ENCODE measurements around the gene A3GALT2.

Gene A3GALT2

DNA sequence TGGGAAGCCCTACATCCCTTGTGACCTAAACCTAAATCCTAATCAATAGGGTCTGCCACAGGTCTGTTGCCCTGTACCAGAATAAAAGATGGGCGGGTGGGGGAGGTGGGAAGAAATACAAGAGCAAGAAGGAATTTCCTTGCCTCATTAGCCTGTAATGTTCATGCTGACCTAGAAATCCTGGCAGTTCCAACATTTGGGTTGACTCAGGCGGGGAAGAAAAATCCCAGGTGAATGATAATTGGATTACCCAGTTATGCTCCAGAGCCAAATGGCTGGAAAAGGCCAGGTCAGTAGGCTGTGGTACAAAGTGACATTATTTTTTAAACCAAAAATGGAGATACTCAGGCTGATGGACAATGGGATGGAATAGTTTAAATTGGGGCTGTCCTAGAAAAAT is 27.3 kb upstream of the A3GALT2 start:
- DNase-seq (ENCODE audit: low read depth): no peak
- peak overlapping the region; percentile 87 for H3K4me3 ChIP-seq (ENCODE audit: low read depth, low read length)
- TF ChIP-seq, protein P1, sequence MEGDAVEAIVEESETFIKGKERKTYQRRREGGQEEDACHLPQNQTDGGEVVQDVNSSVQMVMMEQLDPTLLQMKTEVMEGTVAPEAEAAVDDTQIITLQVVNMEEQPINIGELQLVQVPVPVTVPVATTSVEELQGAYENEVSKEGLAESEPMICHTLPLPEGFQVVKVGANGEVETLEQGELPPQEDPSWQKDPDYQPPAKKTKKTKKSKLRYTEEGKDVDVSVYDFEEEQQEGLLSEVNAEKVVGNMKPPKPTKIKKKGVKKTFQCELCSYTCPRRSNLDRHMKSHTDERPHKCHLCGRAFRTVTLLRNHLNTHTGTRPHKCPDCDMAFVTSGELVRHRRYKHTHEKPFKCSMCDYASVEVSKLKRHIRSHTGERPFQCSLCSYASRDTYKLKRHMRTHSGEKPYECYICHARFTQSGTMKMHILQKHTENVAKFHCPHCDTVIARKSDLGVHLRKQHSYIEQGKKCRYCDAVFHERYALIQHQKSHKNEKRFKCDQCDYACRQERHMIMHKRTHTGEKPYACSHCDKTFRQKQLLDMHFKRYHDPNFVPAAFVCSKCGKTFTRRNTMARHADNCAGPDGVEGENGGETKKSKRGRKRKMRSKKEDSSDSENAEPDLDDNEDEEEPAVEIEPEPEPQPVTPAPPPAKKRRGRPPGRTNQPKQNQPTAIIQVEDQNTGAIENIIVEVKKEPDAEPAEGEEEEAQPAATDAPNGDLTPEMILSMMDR (IDR thresholded peaks at IDR 0.05; ENCODE audit: low read depth, low read length, missing control alignments): no peak

DNA sequence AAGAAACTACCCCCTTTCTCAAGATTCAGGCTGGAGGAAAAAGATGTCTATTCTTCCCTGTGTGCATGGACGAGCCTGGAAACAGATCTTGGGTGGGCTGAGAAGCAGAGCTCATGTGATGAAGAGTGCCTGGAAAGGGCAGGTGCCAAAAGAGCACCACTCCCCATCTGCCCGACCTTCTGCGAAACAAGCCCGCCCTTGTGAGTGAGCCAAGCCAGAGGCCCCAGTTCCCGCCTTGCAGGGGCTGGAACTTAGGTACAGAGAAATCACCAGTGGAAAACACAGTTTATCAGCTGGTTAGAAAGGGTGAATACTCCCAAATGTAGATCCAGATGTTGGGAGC is 26.7 kb upstream of the A3GALT2 start:
- no peak for DNase-seq (ENCODE audit: low read depth)
- TF ChIP-seq, protein P1 (IDR thresholded peaks at IDR 0.05; ENCODE audit: low read depth, low read length, missing control alignments): no peak
- no peak overlapping the region for H3K4me3 ChIP-seq (ENCODE audit: low read depth, low read length)

DNA sequence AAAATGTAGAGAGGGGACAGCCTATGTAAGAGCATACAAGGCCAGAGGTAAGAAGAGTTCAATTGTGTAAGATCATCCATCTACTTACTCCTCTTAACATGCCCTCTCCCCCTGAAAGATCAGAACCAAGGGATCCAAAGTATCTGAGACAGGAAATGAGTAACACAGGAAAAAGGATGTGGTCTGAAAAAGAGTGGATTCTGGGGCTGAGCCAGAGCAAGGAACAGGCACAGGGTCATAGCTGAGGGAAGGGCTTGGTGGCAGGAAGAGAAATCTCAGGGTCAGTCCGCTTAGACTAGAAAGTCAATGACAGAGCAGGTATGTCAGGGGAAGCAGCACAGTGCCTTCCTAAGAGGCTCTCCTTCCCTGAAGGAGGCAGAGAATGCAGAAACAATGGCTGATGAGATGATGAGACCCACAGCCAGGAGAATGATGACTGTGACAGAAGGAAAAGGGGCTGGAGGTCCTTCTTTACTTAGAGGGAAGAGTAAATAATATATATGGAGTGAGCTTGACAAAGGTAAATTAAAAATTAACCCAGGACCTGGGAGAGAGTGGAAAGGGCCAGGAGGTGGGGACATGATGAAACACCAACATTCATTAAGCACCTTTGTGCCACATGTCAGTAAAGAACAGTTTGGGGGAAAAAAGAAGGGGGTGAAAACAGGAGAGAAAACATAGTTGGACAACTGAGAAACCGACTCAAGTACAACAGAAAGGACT is 26.2 kb upstream of the A3GALT2 start:
- TF ChIP-seq, protein P1 (IDR thresholded peaks at IDR 0.05; ENCODE audit: low read depth, low read length, missing control alignments): no peak
- no peak overlapping the region for H3K4me3 ChIP-seq (ENCODE audit: low read depth, low read length)
- DNase-seq (ENCODE audit: low read depth): no peak

DNA sequence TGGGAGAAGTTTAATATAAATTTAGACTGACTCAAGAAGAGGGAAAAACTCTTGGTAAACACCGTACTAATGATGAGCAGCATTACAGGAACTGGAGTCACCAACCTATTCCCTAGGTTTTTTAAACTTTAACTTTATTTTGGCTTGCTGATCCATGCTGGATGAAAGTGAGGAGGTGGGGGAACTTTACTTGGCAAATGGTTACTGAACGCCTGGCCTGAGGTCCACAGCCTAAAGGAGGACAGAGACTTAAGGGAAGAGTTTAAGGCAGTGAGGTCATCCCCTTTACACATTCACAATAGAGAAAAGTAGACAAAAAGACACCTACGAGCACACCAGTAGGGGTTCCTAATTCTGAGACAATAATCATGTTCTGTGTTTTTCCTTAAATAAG is 25.6 kb upstream of the A3GALT2 start:
- TF ChIP-seq, protein P1 (IDR thresholded peaks at IDR 0.05; ENCODE audit: low read depth, low read length, missing control alignments): no peak
- no peak overlapping the region for H3K4me3 ChIP-seq (ENCODE audit: low read depth, low read length)
- DNase-seq (ENCODE audit: low read depth): no peak

DNA sequence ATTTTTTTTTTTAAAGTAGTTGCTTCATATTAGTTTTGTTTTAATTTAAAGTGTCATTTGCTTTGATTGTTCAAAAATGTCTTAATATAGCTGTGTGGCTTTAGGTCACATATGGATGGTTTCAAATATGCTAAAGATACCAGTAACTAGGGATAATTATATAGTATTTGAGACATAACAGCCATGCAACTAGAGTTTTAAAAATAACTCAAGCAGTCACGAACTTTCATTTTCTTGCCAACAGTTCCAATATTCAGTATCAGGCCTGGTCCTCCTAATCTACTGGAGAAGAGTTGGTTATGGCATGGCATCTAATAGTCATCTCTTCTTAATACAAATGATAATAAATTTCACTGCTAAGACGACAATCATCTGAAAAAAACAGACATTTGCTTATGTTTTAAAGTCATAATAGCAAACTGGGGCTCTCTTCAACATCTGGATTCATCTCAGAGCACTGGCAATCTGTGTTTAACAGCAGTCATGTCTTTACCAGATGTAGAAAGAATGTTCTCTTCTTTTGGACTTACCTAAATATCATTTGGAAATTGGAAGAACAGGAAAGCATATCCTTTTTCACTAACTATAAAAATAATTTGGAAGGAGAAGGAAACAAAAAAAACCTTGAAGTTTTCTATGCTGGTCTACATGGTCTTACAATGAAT is 24.1 kb upstream of the A3GALT2 start:
- TF ChIP-seq, protein P1 (IDR thresholded peaks at IDR 0.05; ENCODE audit: low read depth, low read length, missing control alignments): no peak
- H3K4me3 ChIP-seq (ENCODE audit: low read depth, low read length): no peak overlapping the region
- DNase-seq (ENCODE audit: low read depth): no peak

DNA sequence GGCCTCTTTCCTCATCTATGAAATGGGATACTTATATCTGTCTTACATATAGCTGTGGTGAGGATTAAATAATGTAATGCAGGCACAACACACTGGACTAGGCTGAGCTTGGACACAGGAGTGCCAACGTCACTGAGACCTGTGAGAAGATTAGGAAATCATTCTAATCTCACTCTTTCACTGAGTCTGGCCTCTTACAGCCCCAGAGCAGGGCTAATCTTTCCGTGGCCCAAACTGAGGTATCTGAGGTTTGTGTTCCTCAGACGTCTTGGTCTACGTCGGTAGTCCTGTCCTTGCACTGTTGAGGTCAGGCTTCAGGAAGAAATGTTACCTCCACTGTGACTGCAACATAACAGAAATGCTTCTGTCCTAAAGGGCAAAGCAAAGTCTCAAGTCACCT is 22.6 kb upstream of the A3GALT2 start:
- H3K4me3 ChIP-seq (ENCODE audit: low read depth, low read length): no peak overlapping the region
- TF ChIP-seq, protein P1 (IDR thresholded peaks at IDR 0.05; ENCODE audit: low read depth, low read length, missing control alignments): no peak
- DNase-seq (ENCODE audit: low read depth): no peak
